ENCODE measurements around the gene IL22.

GRCh38 chr12:68250454-68250853 lies 3.0 kb downstream of the IL22 start:
- no peak for TF ChIP-seq CTCF (IDR thresholded peaks at IDR 0.05)
- no peak for TF ChIP-seq POLR2A (IDR thresholded peaks at IDR 0.05)

Measured in vagina (tissue), 2 donors.